Stimulated activated CD4-positive, alpha-beta T cell treated with anti-CD3 and anti-CD28 coated beads, Interleukin-4, amount 100 ng/mL, for 1 hour (primary cell): ENCODE results near the gene HHAT.

Experiments used
- DNase-seq: peaks from one replicate; pipeline ENCODE4 v3.0.0-alpha.2; 2020

The HHAT gene

DNA sequence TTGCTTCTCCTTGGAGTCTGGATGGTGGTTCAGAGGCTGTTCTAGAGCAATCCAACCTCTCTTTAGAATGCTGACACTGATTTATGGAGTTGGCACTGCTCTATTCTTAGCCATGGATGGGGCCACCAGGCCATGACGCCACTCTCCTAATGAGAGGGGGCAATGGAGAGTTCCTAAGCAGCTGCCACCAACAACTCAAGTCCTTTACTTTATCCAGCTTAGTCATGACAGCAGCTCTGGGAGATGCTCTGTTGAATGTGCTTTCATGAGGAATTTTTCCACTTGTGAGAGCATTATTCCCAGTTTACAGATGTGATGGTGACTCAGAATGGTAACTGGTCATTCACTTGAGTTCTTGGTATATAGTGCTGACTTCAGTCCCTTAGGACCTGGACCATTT lies 366.3 kb downstream of the HHAT start:
- no peak for DNase-seq

DNA sequence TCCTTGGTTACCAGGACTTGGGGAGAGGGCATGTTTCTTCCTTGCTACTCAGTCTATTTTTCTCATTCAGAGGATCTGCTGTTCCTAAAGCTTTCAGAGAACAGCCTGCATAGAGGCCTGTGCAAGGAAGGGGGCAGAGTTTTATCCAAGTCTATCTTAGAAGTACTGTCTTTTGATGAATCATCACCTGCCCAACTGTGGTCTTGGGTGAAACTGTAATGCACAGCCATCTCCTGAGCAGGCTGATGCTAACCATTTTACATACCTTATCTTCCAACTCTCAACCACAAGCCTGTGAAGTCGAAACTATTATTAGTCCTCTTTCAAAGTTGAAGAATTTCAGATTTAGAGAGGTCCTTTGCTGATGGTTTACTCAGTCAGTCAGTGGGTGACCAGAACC lies 368.0 kb downstream of the HHAT start:
- no peak for DNase-seq

DNA sequence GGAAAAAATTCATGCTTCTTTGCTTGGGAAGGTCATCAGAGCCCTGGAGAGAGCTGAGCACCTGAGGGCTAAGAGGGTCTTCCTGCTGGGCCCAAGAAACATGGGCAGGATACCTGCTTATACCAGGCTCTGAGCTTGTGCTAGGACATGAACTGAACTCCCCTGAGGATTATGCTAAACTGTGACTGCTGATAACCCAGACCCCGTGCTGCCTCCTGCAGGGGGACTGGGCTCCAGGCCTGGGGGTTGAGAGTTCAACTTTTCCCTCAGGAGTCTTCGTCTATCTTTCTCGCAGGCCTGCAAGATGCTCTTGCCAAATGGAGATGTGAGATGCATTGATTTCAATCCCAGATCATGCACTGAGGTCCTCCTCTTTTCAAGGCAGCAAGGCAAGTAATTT lies 368.5 kb downstream of the HHAT start:
- DNase-seq: no peak

DNA sequence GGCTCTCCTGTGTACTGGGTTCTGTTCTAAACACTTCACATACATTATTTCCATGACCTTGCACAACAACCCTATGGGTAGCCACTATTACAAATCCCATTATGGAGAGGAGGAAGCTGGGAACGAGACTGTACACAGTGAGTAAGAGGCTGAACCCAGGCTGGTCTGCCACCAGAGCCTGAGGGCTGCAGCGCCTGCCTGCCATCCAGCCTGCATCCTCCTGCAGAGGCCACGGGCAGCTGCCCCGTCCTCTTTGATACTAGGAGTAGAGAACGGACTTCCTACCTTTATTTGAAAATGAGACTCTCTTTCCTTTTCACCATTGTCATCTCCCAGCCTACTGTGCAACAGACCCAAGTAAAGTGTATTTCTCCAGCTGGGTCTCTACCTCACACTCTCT lies 370.0 kb downstream of the HHAT start:
- DNase-seq: no peak

DNA sequence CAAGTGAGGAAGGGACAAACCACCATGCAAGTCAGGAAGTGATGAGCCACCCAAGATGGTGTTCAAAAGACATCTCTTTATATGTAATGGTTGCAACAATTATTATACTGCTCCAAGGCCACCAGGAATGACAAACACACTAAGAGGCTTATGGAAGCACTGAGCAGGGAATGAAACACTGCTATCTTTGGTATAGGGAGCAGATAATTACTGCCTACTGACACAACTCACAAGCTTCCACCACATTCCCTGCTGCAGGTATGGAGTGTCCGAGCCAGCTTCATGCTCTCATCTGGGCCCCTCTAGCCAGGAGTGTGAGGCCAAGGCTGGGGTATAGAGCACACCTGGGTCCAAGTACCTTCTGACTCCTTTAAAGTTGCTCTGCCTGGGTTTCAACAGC lies 371.4 kb downstream of the HHAT start:
- no peak for DNase-seq

DNA sequence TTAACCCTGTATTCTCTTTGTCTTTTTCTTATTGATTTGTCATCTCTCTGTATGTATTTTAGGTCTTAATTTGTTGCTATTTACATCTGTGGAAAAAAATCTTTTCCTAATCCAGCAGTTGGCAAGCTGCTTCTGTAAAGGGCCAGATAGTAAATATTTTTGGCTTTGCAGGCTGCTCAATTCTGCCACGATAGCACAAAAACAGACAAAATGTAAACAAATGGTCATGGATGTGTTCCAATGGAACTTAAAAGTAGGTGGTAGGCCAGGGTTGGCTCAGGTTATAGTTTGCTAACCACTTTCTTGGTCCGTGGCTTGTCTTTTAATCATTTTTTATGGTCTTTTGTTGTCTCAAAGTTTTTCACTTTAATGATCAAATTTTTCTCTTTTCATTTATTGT lies 371.8 kb downstream of the HHAT start:
- DNase-seq: no peak

DNA sequence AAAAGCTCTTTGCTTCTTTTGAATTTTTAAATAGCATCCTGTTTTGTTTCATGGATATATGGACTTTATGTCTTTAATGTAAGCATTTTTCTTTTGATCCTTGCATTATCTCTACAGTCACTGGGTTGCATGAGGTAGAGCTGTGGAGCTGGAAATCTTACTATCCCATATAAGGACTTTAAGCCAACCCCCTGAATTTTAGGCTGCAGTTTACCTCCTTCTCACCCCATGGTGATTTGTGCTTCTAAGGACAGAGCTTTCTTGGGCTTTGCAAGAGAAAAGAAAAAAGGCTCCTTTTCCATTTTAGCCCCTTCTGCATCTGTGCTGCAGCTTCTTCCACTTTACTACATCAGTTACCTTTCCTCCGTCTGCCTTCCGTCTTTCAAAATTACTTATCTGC lies 373.8 kb downstream of the HHAT start:
- no peak for DNase-seq

DNA sequence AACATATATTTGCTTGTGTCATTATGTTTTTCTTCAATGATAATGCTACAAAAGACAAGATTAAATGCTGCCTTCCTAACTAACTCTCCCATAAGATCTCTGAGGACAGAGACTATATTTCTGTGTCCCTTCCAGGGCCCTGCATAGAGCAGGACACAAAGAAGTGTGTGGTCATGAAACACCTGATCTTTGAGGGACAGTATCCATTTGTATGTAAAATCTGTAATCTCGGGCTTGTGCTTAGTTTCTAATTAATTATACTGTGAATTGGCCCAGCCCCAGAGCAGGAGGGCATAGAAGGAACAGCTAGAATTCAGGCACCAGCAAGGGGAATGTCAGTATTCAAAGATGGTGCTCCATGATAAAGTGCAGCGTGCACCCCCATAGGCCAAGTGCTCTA lies 374.9 kb downstream of the HHAT start:
- DNase-seq: no peak

DNA sequence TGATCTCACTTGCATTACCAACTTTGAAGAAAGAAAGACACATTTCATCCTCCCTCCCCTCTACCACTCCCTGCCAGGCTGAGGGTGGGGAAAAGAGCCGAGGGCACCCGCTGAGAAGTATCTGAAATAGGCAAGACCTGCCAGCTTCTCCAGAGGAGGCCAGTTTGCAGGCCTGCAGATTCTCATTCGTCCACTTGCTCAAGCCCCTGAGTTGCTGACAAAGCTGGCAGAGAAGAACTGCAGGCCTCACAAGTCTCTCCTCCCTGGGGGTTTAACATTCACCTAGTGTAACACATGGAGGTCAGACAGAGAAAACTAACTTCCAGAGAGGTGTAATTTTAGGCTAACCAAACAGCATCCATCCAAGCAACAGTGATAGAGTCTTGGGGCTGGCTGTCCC lies 376.4 kb downstream of the HHAT start:
- DNase-seq: no peak

DNA sequence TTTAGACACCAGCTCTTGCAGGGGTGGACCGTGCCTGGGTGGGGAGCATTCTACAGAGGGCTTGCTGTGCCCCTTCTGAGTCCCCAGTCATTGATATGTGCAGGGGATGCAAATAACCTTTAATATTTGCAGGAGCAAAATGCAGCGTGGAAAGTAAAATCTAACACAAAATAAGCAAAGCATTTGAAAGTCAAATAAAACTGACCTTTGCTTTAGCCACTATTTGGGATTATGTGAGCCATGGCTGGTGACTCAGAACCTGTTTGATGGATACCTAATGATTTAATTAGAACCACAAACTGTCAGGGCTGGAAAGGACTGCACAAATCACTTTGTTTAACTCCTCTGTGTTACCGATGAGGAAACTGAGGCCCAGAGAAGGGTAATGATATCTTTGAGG lies 377.5 kb downstream of the HHAT start:
- no peak for DNase-seq

DNA sequence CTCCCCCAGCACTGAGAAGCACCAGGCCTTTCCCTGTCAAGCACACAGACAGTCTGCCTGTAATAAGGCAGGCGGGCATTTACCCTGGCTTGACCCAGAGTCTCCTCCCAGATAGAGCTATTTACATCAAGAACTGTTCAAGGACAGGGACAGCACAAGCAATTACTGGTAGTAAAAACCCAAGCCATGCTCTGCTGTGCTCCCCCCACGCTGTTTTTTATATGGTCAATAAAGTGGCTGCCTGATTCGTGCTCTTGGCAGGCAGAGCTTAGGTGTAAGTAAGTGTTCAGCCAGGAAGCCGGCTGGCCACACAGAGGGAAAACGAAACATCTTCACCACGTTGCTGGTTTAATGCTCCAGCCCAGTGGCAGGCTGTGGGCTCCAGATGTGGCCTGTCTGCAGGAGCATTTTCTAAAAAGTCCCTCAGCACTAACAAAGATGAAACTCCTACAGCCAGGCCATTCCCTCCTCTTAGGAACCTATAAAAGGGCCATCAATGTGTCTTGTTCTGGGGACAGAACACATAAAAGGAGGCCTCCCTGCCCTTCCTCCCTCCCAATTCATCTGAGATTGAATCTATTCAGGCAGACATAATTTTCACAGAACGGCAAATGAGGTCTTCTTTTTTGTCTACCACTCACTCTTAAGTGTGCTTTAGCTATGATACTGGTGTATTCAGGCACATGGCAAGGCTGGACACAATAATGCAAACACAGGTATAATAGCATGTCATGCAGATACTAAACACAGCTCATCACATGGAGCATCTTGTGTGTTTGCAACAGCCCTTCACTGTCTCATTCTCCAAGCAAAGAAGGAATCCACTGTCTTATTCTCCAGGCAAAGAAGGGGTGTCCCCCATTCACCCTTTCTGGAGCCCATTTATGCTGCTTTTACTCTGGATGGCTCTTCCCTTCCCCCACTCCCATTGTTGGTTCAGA lies 378.9 kb downstream of the HHAT start:
- no peak for DNase-seq

DNA sequence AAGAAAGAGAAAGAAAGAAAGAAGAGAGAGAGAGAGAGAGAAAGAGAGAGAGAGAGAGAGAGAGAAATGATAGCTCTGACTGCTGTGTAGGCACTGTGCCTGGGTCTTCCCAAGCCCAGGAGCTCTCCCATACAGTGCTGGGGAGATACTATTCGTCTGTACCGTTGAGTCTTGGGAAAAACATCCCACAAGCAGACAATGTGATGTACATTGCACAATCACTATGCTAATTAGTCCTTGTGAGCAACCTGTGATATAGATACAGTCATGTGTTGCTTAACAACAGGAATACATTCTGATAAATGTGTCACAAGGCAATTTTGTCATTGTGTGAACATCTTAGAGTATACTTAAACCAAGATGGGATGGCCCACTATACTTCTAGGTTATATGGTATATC lies 381.0 kb downstream of the HHAT start:
- DNase-seq: no peak

DNA sequence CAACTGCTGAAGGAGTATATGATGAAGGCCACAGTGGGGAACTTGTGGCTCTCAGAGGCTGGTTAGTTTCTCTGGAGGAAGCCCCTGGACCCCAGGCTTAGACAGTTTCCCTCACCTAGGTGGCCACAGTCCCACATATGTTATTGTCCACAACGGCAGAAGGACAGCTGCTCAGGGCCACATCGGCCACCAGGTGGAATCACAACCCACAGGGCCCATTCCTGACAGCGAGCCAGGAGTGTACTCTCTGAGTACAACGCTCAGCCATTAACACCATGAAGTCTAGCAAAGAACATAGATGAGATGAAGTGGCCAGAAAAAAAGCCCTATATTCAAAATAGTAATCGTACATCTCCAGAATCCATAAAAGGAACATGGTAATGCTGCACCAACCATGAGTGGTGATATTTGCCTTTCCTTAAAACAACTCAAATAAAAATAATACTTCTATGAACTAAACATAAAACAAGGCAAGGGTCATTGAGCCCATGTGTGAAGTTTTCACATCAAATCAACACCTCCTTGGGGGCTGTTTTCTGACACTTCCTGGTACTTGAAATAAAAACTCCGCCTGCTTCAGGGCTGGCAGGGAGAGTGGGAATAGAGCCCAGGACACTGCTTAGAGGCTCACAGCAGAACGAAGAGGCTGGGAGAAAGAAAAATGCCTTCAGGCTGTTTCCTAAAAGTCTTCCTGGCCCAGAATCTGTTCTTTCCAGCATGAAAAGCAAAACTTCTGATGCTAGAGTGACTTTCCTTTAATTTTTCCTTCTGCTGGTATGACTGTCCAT lies 383.3 kb downstream of the HHAT start:
- no peak for DNase-seq

DNA sequence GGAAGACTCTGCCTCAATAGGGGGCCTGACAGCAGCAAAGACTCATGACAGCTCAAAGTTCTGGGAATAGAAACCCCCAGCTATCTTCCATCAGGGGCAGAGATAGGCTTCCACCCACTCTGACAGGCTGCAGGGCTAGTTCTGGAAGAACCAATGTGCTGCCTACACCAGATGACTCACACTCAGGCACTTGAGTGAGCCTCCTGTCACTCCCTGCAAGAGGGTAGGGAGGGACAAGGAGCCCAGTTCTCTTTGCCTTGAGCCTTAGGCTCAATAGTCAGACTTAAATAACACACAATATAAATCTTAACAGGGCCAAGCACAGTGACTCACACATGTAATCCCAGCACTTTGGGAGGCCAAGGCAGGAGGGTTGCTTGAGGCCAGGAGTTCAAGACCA lies 386.4 kb downstream of the HHAT start:
- no peak for DNase-seq

DNA sequence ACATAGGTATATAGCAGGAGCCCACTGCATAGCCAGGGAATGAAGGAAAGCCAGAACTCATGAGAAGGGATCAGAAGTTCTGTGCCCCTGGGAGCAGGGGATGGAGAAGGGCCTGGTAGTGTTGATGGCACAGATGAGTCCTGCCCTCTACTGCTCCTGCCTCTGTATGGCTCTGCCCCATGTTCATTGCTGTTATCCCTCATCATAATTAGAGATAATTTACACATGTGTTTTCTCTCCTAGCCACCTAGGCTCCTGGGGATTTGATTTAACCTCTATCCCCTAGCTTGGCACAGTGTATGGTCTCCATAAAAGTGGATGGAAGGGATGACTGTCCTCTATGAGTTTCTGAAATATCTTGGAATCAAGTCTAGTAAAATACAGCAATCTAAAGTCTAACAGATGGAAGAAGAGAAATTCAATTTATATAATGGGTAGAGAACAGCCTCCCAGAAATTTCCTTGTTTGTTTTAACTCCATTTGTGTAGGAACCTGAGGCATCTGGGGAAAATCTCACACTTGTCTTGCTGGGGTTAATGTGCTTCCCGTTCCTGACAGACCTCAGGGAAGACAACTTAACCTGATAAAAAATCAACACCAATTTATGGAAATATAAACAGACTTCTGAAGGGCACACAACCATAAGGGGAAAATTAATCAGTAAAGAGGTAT lies 393.8 kb downstream of the HHAT start:
- no peak for DNase-seq

DNA sequence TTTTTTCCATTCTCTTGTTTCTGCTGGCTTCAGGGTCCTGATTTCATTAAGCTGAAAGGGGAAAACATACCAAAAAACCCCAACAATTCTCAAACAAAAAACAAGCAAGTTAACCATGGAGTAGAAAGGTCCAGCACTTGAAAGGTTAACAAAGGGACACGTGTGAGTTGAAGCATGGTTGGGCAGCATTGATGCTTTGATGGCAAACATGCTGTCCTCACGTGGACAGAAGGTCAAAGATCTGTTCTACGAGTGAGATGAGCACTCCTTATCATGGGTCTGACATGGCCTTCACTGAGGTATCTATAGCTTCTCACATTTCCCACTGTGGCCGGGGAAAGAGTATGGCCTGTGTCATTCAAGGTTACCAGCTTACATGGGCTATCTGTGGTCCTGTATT lies 394.9 kb downstream of the HHAT start:
- no peak for DNase-seq

DNA sequence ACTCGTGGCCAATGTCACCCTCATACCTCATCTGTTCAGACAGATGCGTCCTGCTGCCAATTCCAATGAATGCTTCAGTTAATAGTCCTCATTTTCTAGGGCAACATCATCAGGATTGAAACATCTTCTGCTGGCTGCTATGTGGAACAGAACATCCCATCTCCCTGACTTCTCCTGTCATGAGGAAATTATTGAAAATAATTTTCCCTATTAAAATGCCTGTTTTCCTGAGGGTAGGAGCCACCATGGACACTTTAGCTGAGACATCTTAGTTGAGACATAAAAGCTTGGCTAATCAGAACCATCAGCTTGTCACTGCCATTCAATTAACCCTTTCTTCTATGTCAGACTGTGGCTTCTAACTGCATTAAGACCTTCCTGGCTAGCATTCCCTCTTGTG lies 396.1 kb downstream of the HHAT start:
- no peak for DNase-seq
